ENCODE results near the gene ZNF157. TPM values are rescaled to one million over a fixed set of nuclear protein-coding genes. Genes with fewer than 3 reads are reported as not detected.
"Not testable (repeated sequence)": the region's sequence is repeated elsewhere in the genome, so short reads cannot be mapped to it uniquely, and the experiment has no call there.

ZNF157 gene
- total RNA-seq (2014; rRNA removed; shearing (Covaris generic)), result not detected in 2 replicates

GRCh38 chrX:47370278-47370677, at the start of gene ZNF157:
Gene ZNF157, plus strand, starts transcription at chrX:47370578. Its CDS starts 91 bp downstream, at chrX:47370669.
- no peak for DNase-seq (ENCODE audit: low spot score)

- DNase-seq (ENCODE audit: low spot score), result no peak
Observed at GRCh38 chrX:47321386-47321785, 49.0 kb upstream of the ZNF157 start.

- DNase-seq (ENCODE audit: low spot score), result no peak
Observed at GRCh38 chrX:47321823-47322371, 48.5 kb upstream of the ZNF157 start.

GRCh38 chrX:47327902-47328301, 42.5 kb upstream of the ZNF157 start:
- no peak for DNase-seq (ENCODE audit: low spot score)

GRCh38 chrX:47332729-47333128, 37.6 kb upstream of the ZNF157 start:
- DNase-seq (ENCODE audit: low spot score), result not testable (repeated sequence)

- DNase-seq (ENCODE audit: low spot score), result no peak
Observed at GRCh38 chrX:47351706-47352105, 18.7 kb upstream of the ZNF157 start.

GRCh38 chrX:47358387-47359065, 11.9 kb upstream of the ZNF157 start:
- DNase-seq (ENCODE audit: low spot score), result no peak

- DNase-seq (ENCODE audit: low spot score), result no peak
Observed at GRCh38 chrX:47360423-47361179, 9.8 kb upstream of the ZNF157 start.

GRCh38 chrX:47361538-47362511, 8.6 kb upstream of the ZNF157 start:
- peak; percentile 50 for DNase-seq (ENCODE audit: low spot score)

GRCh38 chrX:47366041-47366722, 4.2 kb upstream of the ZNF157 start:
- DNase-seq (ENCODE audit: low spot score), result no peak

- DNase-seq (ENCODE audit: low spot score), result no peak
Observed at GRCh38 chrX:47373198-47373597, 2.8 kb downstream of the ZNF157 start.

GRCh38 chrX:47380268-47380667, 9.9 kb downstream of the ZNF157 start:
- DNase-seq (ENCODE audit: low spot score), result no peak

GRCh38 chrX:47380837-47381236, 10.5 kb downstream of the ZNF157 start:
- DNase-seq (ENCODE audit: low spot score), result not testable (repeated sequence)

- DNase-seq (ENCODE audit: low spot score), result peak; percentile 85
Observed at GRCh38 chrX:47384502-47384901, 14.1 kb downstream of the ZNF157 start.

- DNase-seq (ENCODE audit: low spot score), result no peak
Observed at GRCh38 chrX:47390780-47391179, 20.4 kb downstream of the ZNF157 start.

- DNase-seq (ENCODE audit: low spot score), result no peak
Observed at GRCh38 chrX:47413179-47413594, 42.8 kb downstream of the ZNF157 start.

- DNase-seq (ENCODE audit: low spot score), result no peak
Observed at GRCh38 chrX:47420265-47420664, 49.9 kb downstream of the ZNF157 start.

- no peak for DNase-seq (ENCODE audit: low spot score)
Observed at GRCh38 chrX:47420962-47421361, 50.6 kb downstream of the ZNF157 start.

- DNase-seq (ENCODE audit: low spot score), result no peak
Observed at GRCh38 chrX:47422444-47422843, 52.1 kb downstream of the ZNF157 start.

- no peak for DNase-seq (ENCODE audit: low spot score)
Observed at GRCh38 chrX:47430925-47431324, 60.5 kb downstream of the ZNF157 start.

GRCh38 chrX:47446431-47446830, 76.1 kb downstream of the ZNF157 start:
- no peak for DNase-seq (ENCODE audit: low spot score)

All from HT-29 (cell line).